ENCODE measurements around the gene EPS8L2. TPM values are rescaled to one million over a fixed set of nuclear protein-coding genes. Genes with fewer than 3 reads are reported as not detected.
A peak's percentile ranks its signal among the peaks of the same experiment; 100 is the strongest.

The EPS8L2 gene
- total RNA-seq, 1 donor from 2014 or later, result 12.7 TPM

GRCh38 chr11:714436-714835 lies 8.4 kb downstream of the EPS8L2 start:
- no peak for TF ChIP-seq CTCF (IDR thresholded peaks at IDR 0.05; ENCODE audit: partially characterized antibody, unreplicated experiment)
- H3K27me3 Mint-ChIP-seq (ENCODE audit: unreplicated experiment), result peaks cover 6% of the 10 kb centered on the region
- H3K4me1 Mint-ChIP-seq (ENCODE audit: low read depth, unreplicated experiment), result no peaks in the 10 kb centered on the region
- H3K27ac Mint-ChIP-seq (ENCODE audit: unreplicated experiment), result no peak overlapping the region
- H3K4me3 Mint-ChIP-seq (ENCODE audit: unreplicated experiment), result no peak overlapping the region
- H3K36me3 Mint-ChIP-seq (ENCODE audit: unreplicated experiment), result peaks cover 5% of the 10 kb centered on the region
- no peak for DNase-seq
- H3K9me3 Mint-ChIP-seq (ENCODE audit: unreplicated experiment), result peaks cover 2% of the 10 kb centered on the region

GRCh38 chr11:719214-720016 lies 13.4 kb downstream of the EPS8L2 start:
- Mint-ChIP-seq H3K4me1 (ENCODE audit: low read depth, unreplicated experiment) (no peaks in the 10 kb centered on the region), H3K27me3 (ENCODE audit: unreplicated experiment) (peaks cover 11% of the 10 kb centered on the region), H3K9me3 (ENCODE audit: unreplicated experiment) (peaks cover 2% of the 10 kb centered on the region), H3K4me3 (ENCODE audit: unreplicated experiment) (no peak overlapping the region), H3K27ac (ENCODE audit: unreplicated experiment) (no peak overlapping the region), H3K36me3 (ENCODE audit: unreplicated experiment) (peaks cover 5% of the 10 kb centered on the region)
- DNase-seq, result no peak
- no peak for TF ChIP-seq CTCF (IDR thresholded peaks at IDR 0.05; ENCODE audit: partially characterized antibody, unreplicated experiment)

- Mint-ChIP-seq H3K27ac (ENCODE audit: unreplicated experiment) (no peak overlapping the region), H3K4me1 (ENCODE audit: low read depth, unreplicated experiment) (no peaks in the 10 kb centered on the region), H3K9me3 (ENCODE audit: unreplicated experiment) (no peaks in the 10 kb centered on the region), H3K36me3 (ENCODE audit: unreplicated experiment) (peaks cover 3% of the 10 kb centered on the region), H3K4me3 (ENCODE audit: unreplicated experiment) (no peak overlapping the region), H3K27me3 (ENCODE audit: unreplicated experiment) (peaks cover 14% of the 10 kb centered on the region)
- no peak for DNase-seq
- TF ChIP-seq CTCF (IDR thresholded peaks at IDR 0.05; ENCODE audit: partially characterized antibody, unreplicated experiment), result no peak
Measured at GRCh38 chr11:720017-720641, 14.1 kb downstream of the EPS8L2 start.

- Mint-ChIP-seq H3K27ac (ENCODE audit: unreplicated experiment) (no peak overlapping the region), H3K27me3 (ENCODE audit: unreplicated experiment) (peaks cover 12% of the 10 kb centered on the region), H3K4me1 (ENCODE audit: low read depth, unreplicated experiment) (no peaks in the 10 kb centered on the region), H3K4me3 (ENCODE audit: unreplicated experiment) (no peak overlapping the region), H3K9me3 (ENCODE audit: unreplicated experiment) (no peaks in the 10 kb centered on the region), H3K36me3 (ENCODE audit: unreplicated experiment) (no peaks in the 10 kb centered on the region)
- no peak for TF ChIP-seq CTCF (IDR thresholded peaks at IDR 0.05; ENCODE audit: partially characterized antibody, unreplicated experiment)
- DNase-seq, result peak; percentile 78
Measured at GRCh38 chr11:720642-721246, 14.7 kb downstream of the EPS8L2 start.
